Measurements from ENCODE around the gene SLC25A43. TPM values are rescaled to one million over a fixed set of nuclear protein-coding genes. Genes with fewer than 3 reads are reported as not detected.
A peak's percentile ranks its signal among the peaks of the same experiment; 100 is the strongest.

Gene SLC25A43
- total RNA-seq, 2 donors from 2014 or later, result 19.1 to 26.8 TPM

DNA sequence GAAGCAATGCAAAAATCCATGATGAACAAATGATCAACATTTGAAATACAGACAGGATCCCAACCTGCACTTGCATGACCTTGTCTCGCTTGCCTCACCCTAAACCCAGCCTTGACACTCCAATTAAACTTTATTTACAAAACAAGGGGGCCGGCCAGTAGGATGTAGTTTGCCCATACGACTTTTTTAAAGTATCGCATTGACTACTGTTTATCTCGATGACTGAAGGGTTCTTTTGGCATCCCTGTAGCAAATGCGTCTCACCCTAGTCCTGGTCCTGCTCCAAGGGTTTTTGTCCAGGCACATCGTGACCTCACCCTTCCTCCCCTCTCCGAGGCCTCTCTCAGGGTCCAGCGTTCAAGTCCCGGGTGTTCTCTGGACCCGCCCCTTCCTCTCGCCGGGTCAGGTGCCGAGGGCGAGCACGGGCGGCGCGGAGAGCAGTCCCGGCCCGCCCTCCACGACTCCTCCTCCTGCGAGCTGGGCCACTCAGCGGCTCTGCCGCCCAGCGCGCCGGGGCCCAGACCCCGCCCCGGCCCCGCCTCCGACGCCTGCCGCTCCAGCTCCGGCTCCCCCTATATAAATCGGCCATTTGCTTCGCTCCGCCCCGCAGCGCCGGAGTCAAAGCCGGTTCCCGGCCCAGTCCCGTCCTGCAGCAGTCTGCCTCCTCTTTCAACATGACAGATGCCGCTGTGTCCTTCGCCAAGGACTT, 68.9 kb downstream of the SLC25A43 start, which contains the start of gene SLC25A5:
SLC25A5 (plus strand) TSS at position 603 of the 709 bp plus-strand sequence; CDS start at position 675, 72 bp downstream.
- Histone ChIP-seq H3K9me3 (no peaks in the 10 kb centered on the region), H3K4me1 (no peaks in the 10 kb centered on the region), H3K36me3 (no peaks in the 10 kb centered on the region), H3K27ac (peak within 1 kb of the TSS; percentile 90), H3K9ac (ENCODE audit: low read depth in 2 of 2, low read length in 2 of 2) (peak within 1 kb of the TSS; percentile 63 to 67), H3K27me3 (no peaks in the 10 kb centered on the region), H3K4me3 (peak within 1 kb of the TSS; percentile 62)
- TF ChIP-seq, protein P1, sequence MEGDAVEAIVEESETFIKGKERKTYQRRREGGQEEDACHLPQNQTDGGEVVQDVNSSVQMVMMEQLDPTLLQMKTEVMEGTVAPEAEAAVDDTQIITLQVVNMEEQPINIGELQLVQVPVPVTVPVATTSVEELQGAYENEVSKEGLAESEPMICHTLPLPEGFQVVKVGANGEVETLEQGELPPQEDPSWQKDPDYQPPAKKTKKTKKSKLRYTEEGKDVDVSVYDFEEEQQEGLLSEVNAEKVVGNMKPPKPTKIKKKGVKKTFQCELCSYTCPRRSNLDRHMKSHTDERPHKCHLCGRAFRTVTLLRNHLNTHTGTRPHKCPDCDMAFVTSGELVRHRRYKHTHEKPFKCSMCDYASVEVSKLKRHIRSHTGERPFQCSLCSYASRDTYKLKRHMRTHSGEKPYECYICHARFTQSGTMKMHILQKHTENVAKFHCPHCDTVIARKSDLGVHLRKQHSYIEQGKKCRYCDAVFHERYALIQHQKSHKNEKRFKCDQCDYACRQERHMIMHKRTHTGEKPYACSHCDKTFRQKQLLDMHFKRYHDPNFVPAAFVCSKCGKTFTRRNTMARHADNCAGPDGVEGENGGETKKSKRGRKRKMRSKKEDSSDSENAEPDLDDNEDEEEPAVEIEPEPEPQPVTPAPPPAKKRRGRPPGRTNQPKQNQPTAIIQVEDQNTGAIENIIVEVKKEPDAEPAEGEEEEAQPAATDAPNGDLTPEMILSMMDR (IDR thresholded peaks at IDR 0.05), result no peak
- DNase-seq, result peak; percentile 82
- intact Hi-C loops (cut with DNase I), result loop anchor here (5.0 kb wide), 1 partner anchor 71 kb away; the partner anchor contains the start of gene SLC25A43

DNA sequence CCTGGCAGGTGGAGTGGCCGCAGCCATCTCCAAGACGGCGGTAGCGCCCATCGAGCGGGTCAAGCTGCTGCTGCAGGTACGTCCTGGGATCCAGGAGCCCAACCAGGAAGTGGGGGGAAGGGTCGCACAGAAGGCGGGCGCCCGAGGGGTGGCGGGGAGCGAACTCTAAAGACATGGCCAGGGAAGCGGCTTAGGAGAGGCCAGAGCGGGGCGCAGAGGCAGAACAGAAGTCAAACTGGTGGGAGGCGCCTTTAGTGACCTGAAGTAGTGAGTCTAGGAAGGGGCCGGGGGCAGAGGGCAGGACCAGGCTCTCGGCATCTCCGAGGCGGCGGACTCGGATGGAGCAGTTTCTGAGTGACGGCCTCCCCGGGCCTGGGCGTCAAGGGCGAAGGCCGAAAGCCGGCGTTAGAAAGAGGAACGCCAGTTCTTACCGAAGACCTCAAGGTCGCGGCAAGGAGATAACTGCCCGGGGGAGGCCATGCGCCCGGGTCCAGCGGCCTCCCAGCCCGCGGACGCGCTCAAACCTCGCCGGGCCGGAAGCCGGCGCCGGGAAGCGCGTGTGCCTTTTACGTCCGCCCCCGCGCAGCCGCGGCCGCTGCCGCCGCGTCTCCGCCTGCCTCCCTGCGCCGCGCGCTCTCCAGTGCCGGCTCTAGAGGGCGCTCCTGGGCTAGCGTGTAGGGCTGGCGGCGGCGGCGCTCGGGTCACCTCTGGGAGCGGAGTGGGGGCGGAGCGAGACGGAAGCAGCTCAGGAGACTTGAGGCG, 69.6 kb downstream of the SLC25A43 start:
- Histone ChIP-seq H3K4me3 (peak overlapping the region; percentile 62), H3K36me3 (no peaks in the 10 kb centered on the region), H3K27ac (peak overlapping the region; percentile 90), H3K27me3 (no peaks in the 10 kb centered on the region), H3K9me3 (no peaks in the 10 kb centered on the region), H3K9ac (ENCODE audit: low read depth in 2 of 2, low read length in 2 of 2) (peak overlapping the region; percentile 63 to 67), H3K4me1 (no peaks in the 10 kb centered on the region)
- intact Hi-C loops (cut with DNase I), result loop anchor here (5.0 kb wide), 1 partner anchor 71 kb away; the partner anchor contains the start of gene SLC25A43
- TF ChIP-seq, protein P1 (IDR thresholded peaks at IDR 0.05), result peak; percentile 53
- peak; percentile 90 for DNase-seq

DNA sequence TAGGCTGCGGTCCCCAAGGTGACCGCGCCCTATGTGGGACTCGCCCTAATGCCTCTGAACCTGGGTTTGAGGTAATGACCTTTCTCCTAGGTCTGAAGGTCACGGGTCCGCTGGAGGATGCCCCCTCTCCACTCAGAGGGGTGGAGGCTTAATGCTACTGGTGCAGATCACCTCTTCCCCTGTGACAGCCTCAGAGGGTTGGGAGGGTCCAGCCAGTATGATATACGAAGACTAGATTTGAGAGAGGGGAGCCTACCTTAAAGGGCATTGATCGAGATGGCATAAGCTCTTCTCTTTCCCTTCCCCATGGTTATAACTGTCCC, 70.1 kb downstream of the SLC25A43 start:
- Histone ChIP-seq H3K27me3 (no peaks in the 10 kb centered on the region), H3K9ac (ENCODE audit: low read depth in 2 of 2, low read length in 2 of 2) (peak overlapping the region; percentile 62 to 67), H3K4me3 (peak overlapping the region; percentile 62), H3K9me3 (no peaks in the 10 kb centered on the region), H3K4me1 (no peaks in the 10 kb centered on the region), H3K27ac (peak overlapping the region; percentile 90), H3K36me3 (no peaks in the 10 kb centered on the region)
- DNase-seq, result no peak
- intact Hi-C loops (cut with DNase I), result loop anchor here (5.0 kb wide), 1 partner anchor 72 kb away; the partner anchor contains the start of gene SLC25A43
- TF ChIP-seq, protein P1 (IDR thresholded peaks at IDR 0.05), result no peak

DNA sequence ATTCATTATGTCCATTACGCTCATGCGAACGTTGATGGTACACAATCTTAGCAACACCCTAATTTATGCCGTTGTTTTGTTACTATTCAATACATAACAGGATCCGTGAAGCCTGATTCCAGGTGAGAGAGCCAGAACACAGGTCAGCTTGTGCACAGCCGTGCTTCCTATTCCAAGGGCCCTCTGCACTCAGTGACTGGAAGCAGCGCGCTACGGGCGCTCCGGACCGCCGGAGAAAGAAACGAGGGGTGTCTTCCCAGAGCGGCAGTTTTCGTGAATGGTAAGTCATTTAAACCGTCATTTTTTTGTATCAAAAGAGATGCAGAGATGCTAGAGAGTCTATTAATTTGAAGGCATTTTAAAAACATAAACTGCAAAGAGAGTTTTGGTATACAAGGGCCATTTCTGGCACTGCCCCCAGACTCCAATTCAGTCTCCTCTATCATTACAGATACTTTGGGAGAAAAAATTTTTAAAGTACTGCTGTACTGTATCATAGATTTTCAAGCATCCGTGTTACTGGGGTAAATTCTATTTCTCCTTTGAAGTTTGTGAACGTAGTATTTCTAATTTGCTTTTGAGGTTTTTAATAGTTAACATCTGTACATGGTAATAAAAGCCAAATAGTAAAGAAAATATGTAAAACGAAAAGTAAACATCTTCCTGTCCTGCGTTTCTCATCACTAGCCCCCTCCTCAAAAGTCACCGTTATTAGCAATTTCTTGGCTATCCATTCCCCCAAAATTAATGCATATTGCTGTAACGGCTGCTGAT, 75.7 kb downstream of the SLC25A43 start:
- Histone ChIP-seq H3K27ac (no peak overlapping the region), H3K4me1 (no peaks in the 10 kb centered on the region), H3K9ac (ENCODE audit: low read depth in 2 of 2, low read length in 2 of 2) (no peak overlapping the region), H3K9me3 (no peaks in the 10 kb centered on the region), H3K4me3 (no peak overlapping the region), H3K36me3 (no peaks in the 10 kb centered on the region), H3K27me3 (no peaks in the 10 kb centered on the region)
- intact Hi-C loops (cut with DNase I), result no loop called here
- TF ChIP-seq, protein P1 (IDR thresholded peaks at IDR 0.05), result no peak
- DNase-seq, result no peak
